HG03060 (cell line): ENCODE measurements around the gene DNAJC5.
"Not testable (repeated sequence)": the region's sequence is repeated elsewhere in the genome, so short reads cannot be mapped to it uniquely, and the experiment has no call there.

Source experiments
- ATAC-seq: cut with Tn5 transposase; IDR thresholded peaks from one replicate; pipeline ENCODE4 v1.9.1; 2021; ENCODE audit warnings: low read depth, moderate number of reproducible peaks; ENCODE audit not compliant: unreplicated experiment

DNAJC5 gene

DNA sequence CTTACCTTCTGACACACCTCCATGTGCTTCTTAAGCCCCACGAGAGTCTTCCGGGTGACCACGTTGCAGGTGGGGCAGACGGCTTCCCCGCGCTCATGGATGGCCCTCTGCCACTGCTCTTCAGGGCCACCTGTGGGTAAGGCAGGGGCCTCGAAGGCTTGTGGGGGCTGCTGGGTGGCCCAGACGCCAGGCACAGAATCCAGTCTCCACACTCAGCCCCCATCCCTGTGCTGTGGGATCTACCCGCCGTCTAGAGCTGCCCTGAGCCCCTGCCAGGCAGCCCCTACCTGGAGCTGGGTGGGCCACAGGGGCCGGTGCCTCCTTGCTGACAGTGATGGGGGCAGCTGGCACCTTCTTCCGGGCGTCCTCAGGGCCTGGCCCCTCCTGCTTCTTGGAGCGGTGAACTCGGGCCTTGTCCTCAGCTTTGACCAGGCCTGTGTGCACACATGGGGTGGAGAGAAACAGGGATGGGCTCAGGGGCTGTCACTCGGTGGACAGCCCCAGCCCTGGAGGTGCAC lies 68.9 kb downstream of the DNAJC5 start:
- ATAC-seq: no peak

GRCh38 chr20:63964412-63964811 lies 69.5 kb downstream of the DNAJC5 start:
- no peak for ATAC-seq

GRCh38 chr20:63966172-63966943 lies 71.4 kb downstream of the DNAJC5 start:
- ATAC-seq: no peak

DNA sequence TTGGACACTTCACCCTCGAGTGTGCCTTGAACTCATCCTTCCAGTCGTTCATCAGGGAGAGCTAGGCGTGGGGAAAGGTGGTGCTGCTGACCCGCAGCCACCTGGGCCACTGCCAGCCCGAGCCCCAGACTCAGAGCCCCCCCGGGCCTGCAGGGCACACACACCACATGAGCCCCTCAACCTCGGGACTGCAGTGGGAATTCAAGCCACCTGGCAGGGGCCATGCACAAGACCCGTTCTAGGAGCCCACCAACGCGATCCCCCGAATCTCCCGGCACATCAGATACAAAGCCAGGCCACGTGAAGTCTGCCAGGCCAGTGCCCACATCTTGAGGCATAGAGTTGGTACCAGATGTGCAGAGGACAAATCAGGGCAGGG lies 72.0 kb downstream of the DNAJC5 start:
- no peak for ATAC-seq

- ATAC-seq: no peak
These were observed 72.6 kb downstream of the DNAJC5 start for GRCh38 chr20:63967330-63968135.

GRCh38 chr20:63968136-63968927 lies 73.4 kb downstream of the DNAJC5 start:
- no peak for ATAC-seq

DNA sequence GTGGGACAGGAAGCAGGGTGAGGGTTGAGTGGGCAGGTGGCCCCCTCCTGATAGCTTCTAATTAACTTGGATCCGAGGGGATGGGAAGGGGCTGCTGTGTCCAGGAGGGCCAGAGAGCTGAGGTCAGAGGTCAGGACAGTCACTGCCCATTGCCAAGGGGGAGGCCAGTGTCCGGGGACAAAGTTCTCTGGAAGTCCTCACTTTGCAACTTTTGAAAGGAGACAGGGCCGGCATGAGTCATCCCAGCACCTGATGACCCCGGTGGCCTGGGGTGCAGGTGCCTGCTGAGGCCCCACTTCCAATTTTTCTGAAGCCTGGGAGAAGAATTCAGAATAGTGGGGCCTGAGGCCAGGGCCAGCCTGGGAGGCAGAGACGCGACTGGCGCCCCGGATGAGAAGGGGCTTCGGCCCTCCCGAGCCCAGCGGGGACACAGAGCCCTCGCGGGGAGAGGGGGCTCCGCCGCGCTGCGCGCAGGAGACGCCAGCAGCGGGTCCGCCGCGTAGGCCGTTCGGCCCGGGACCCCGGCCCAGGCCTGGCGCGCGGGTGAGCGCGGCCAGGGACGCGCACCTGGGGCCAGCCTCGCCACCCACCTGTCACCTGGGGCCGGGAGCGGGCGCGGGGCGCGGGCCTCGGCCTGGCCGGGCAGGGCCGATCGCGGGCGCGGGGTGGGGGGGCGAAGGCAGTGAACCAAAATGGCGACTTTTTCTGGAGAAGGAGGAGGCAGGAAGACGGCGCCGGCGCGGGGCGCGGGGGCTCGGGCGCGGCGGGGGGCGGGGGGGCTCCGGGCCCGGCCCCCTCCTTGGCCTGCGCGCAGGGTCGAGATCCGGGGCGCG lies 74.2 kb downstream of the DNAJC5 start:
- ATAC-seq: no peak

DNA sequence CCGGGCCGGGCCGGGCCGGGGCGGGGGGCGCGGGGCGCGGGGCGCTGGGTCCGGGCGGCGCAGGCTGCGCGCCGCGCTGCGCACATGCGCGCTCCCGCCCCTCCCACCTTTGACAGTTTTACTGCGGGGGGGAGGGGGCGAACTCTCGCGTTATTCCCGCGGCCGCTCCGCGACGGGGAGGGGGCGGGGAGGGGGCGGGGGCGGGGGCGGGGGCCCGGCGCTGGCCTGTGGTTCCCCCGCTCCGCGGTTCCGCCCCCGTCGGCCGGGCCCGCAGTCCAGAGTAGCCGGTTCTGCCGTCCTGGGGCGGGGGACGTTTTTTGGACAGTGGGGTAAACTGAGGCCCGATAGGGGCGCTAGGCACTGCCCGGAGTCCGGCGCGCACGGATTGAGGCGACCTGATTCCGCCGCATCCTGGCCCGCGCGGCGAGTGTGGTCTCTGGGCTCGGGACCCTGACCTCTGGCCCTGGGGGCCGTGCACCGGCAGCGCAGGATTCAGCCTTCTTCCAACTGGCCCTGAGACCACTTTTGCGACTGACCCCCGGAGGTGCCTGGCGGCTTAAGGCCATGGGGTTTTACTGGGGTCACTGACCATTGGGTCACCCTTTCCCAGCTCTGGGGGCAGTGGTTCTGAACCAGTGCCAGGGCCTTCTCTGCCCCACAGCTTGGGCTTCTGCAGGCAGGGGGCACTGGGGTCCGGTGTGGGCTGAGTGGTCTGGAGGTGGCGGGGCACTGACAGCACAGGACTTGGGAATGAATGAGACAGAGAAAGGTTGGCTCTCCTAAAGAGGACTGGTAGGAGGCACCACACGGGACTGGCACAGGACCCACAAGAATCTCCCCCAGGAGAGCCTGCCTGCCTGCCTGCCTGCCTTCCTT lies 75.2 kb downstream of the DNAJC5 start, which contains the start of gene ZNF512B:
ZNF512B (minus strand) TSS at position 93 of the 876 bp plus-strand sequence. CDS start 1,980 bp downstream, outside the sequence.
- ATAC-seq: no peak

GRCh38 chr20:63970714-63971431 lies 75.9 kb downstream of the DNAJC5 start:
- no peak for ATAC-seq

- not testable (repeated sequence) for ATAC-seq
These were observed 77.0 kb downstream of the DNAJC5 start for GRCh38 chr20:63971960-63972311.

- ATAC-seq: no peak
These were observed 77.6 kb downstream of the DNAJC5 start for GRCh38 chr20:63972312-63973159.

- no peak for ATAC-seq
These were observed 78.2 kb downstream of the DNAJC5 start for GRCh38 chr20:63973160-63973479.

GRCh38 chr20:63973636-63974401 lies 78.9 kb downstream of the DNAJC5 start:
- no peak for ATAC-seq

- no peak for ATAC-seq
These were observed 79.7 kb downstream of the DNAJC5 start for GRCh38 chr20:63974402-63975200.

- ATAC-seq: not testable (repeated sequence)
These were observed 81.6 kb downstream of the DNAJC5 start for GRCh38 chr20:63976511-63976910.
